GM12878 (cell line): ENCODE measurements around the gene PAGE5. TPM values are rescaled to one million over a fixed set of nuclear protein-coding genes. Genes with fewer than 3 reads are reported as not detected.

Experiments
- ETV6 ChIP-seq, 2 experiments: fragments of 450-650 bp in 1 of 2; IDR thresholded peaks in 1 of 2; conservative IDR thresholded peaks in 1 of 2; 2 replicates each; pipeline ENCODE4 v1.6.1; 2014; ENCODE audit warnings: antibody characterized with exemption in 1 of 2, borderline replicate concordance in 1 of 2, low read depth in 1 of 2, mild to moderate bottlenecking in 1 of 2, moderate library complexity in 1 of 2
- NR2F1 ChIP-seq: fragments of 450-650 bp; conservative IDR thresholded peaks from 2 replicates; pipeline ENCODE4 v1.6.1; 2017; ENCODE audit warnings: mild to moderate bottlenecking
- PBX3 ChIP-seq: IDR thresholded peaks from 2 replicates; pipeline ENCODE4 v1.6.1; 2011; ENCODE audit warnings: mild to moderate bottlenecking, low read depth, low read length, moderate library complexity; ENCODE audit not compliant: insufficient replicate concordance
- PRDM15 ChIP-seq: fragments of 450-650 bp; formaldehyde crosslinking; IDR thresholded peaks from 2 replicates; pipeline ENCODE4 v1.4.0; 2020; ENCODE audit warnings: mild to moderate bottlenecking, moderate library complexity
- SP1 ChIP-seq: IDR thresholded peaks from one replicate; pipeline ENCODE4 v1.6.1; 2011; ENCODE audit warnings: low read depth, low read length
- SREBF1 ChIP-seq: IDR thresholded peaks from 2 replicates; pipeline ENCODE4 v1.6.1; 2012; ENCODE audit warnings: mild to moderate bottlenecking, low read length
- polyA plus RNA-seq, 11 experiments: library from polyadenylated mRNA; depleted of rRNA in 4 of 11; unstranded in 6 of 11; stranded (reverse) in 5 of 11; fragments of >200 nt; fragmentation: Nextera tagmentation in 4 of 11; fragmentation: Illumina TruSeq in 1 of 11; extraction: Ambion mirVana in 4 of 11; extraction: Trizol in 1 of 11; gene quantifications; 1 replicate in 1 of 11; 2 replicates in 10 of 11; pipeline versions ENCODE4 v1.2.1 to v1.2.3, GENCODE V29; 2011 to 2016; ENCODE audit warnings: inconsistent platforms in 2 of 11, missing spikeins in 2 of 11, low read depth in 1 of 11
- total RNA-seq, 4 experiments: library from RNA; depleted of rRNA in 3 of 4; stranded (reverse); fragments of >200 nt in 3 of 4; fragmentation: Illumina TruSeq in 1 of 4; extraction: Trizol in 1 of 4; gene quantifications; 2 replicates each; pipeline versions ENCODE4 v1.2.1 to v1.2.3, GENCODE V29; 2013 to 2021

Gene PAGE5
- total and polyA plus RNA-seq, 10 of the 15 experiments (the other 5 are each of a cell fraction or from before 2014, with no cell fraction given), result 0.23 to 3.7 (median 0.47) TPM; not detected in 6

GRCh38 chrX:55206162-55206941 lies 13.8 kb upstream of the PAGE5 start (continued):
- TF ChIP-seq PRDM15 (CRISPR knock-in tag) (no peak), NR2F1 (no peak), PBX3 (no peak), SP1 (no peak), SREBF1 (no peak), ETV6 (conservative IDR thresholded peaks at IDR 0.05 in 1 of 2, IDR thresholded peaks at IDR 0.05 in 1 of 2; ENCODE audit: borderline replicate concordance in 1 of 2, low read depth in 1 of 2) (no peak)
